ENCODE results near the gene TNFRSF19. TPM values are rescaled to one million over a fixed set of nuclear protein-coding genes. Genes with fewer than 3 reads are reported as not detected.

The TNFRSF19 gene
- total and polyA plus RNA-seq, 10 of the 15 experiments (the other 5 are each of a cell fraction or from before 2014, with no cell fraction given), result 16.4 to 46.2 (median 35.4) TPM

- H3K4me1 ChIP-seq (ENCODE audit: control insufficient read depth, insufficient read depth, low read length), result no peaks in the 10 kb centered on the region; the same call in 1 of the 2 replicates
- no peaks in the 10 kb centered on the region for H3K9me3 ChIP-seq (replicated peaks; ENCODE audit: control insufficient read depth, insufficient read depth, low read length)
- ChIA-PET POLR2A (interaction anchor here (0.6 kb wide), 1 partner anchor 127 kb away, joined by 3 read pairs; no protein-coding TSS in a partner anchor), SMC1A (ENCODE audit: uncharacterized antibody, unreplicated experiment) (no interaction called here), CTCF (no interaction called here), RAD21 (ENCODE audit: unreplicated experiment) (no interaction called here)
- in situ Hi-C loops (cut with MboI), result no loop called here
- TF ChIP-seq TCF12 (IDR thresholded peaks at IDR 0.05; ENCODE audit: low read depth, low read length) (no peak), POLR2A (IDR thresholded peaks at IDR 0.05; ENCODE audit: low read depth, low read length) (peak; percentile 31; the same call in 1 of the 2 replicates)
- H4K20me1 ChIP-seq (ENCODE audit: control insufficient read depth, insufficient read depth), result no peaks in the 10 kb centered on the region
- intact Hi-C loops (cut with micrococcal nuclease; ENCODE audit: unreplicated experiment), result no loop called here
- no peak overlapping the region for H3K4me2 ChIP-seq (ENCODE audit: control insufficient read depth, insufficient read depth)
- BruUV-seq (replicated peaks), result no TSS peak
- peaks cover 48% of the 10 kb centered on the region for H3K79me2 ChIP-seq (ENCODE audit: control insufficient read depth, insufficient read depth, low read length)
- H3K9ac ChIP-seq (ENCODE audit: control insufficient read depth, insufficient read depth, low read length), result no peak overlapping the region
- WGBS (ENCODE audit: insufficient coverage, insufficient replicate concordance, low lambda C conversion rate, missing lambda C conversion rate), result 45% methylated on average over 6 of the region's 6 CpGs
- H3K4me3 ChIP-seq, result no peak overlapping the region
- FAIRE-seq (no peak), ATAC-seq (peak; percentile 37), DNase-seq (ENCODE audit: low read depth, low spot score) (no peak)
- H2AFZ ChIP-seq (ENCODE audit: control insufficient read depth, low read depth, low read length), result no peak overlapping the region; the same call in 1 of the 2 replicates
- H3K27me3 ChIP-seq (replicated peaks in 1 of 2; ENCODE audit: control insufficient read depth in 2 of 2, insufficient read depth in 2 of 2, low read length in 1 of 2), result no peaks in the 10 kb centered on the region; a peak in 2 of 4 replicates
- peaks cover 0 to 4% of the 10 kb centered on the region in 2 experiments; a peak in 2 of 4 replicates for H3K36me3 ChIP-seq (ENCODE audit: control insufficient read depth in 2 of 2, insufficient read depth in 2 of 2, low read length in 1 of 2)
- H3K27ac ChIP-seq (ENCODE audit: control insufficient read depth, insufficient read depth), result no peak overlapping the region
These were observed 16.1 kb downstream of the TNFRSF19 start for GRCh38 chr13:23586336-23586735.

DNA sequence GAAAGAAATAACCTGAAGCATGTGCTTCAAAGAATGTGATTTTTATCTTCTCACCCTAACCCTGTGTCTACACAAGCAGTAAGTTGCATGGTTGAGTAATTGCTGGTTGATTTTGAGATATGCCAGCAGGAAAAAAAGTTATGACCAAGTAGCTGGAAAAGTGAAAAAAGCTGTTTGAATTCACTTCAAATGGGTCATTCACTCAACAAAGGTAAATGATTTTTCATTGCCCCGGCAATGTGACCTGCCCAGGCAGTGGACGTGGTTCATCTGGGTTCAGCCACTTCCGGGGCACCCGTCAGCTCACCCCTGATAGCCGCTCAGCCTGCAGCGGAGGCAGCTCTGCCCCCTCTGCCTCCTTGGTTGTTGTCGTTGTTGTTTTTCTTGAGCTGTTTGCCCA lies 18.5 kb downstream of the TNFRSF19 start:
- FAIRE-seq (no peak), ATAC-seq (no peak), DNase-seq (ENCODE audit: low read depth, low spot score) (no peak)
- no peaks in the 10 kb centered on the region; the same call in 1 of the 2 replicates for H3K4me1 ChIP-seq (ENCODE audit: control insufficient read depth, insufficient read depth, low read length)
- H3K4me2 ChIP-seq (ENCODE audit: control insufficient read depth, insufficient read depth), result no peak overlapping the region
- peaks cover 0 to 14% of the 10 kb centered on the region in 2 experiments; a peak in 2 of 4 replicates for H3K36me3 ChIP-seq (ENCODE audit: control insufficient read depth in 2 of 2, insufficient read depth in 2 of 2, low read length in 1 of 2)
- peaks cover 6% of the 10 kb centered on the region for H3K9me3 ChIP-seq (replicated peaks; ENCODE audit: control insufficient read depth, insufficient read depth, low read length)
- ChIA-PET SMC1A (ENCODE audit: uncharacterized antibody, unreplicated experiment) (no interaction called here), POLR2A (no interaction called here), CTCF (no interaction called here), RAD21 (ENCODE audit: unreplicated experiment) (no interaction called here)
- H3K79me2 ChIP-seq (ENCODE audit: control insufficient read depth, insufficient read depth, low read length), result peaks cover 28% of the 10 kb centered on the region
- no peak overlapping the region for H3K9ac ChIP-seq (ENCODE audit: control insufficient read depth, insufficient read depth, low read length)
- H3K27ac ChIP-seq (ENCODE audit: control insufficient read depth, insufficient read depth), result no peak overlapping the region
- WGBS (ENCODE audit: insufficient coverage, insufficient replicate concordance, low lambda C conversion rate, missing lambda C conversion rate), result 49% methylated on average over 7 of the region's 7 CpGs
- intact Hi-C loops (cut with micrococcal nuclease; ENCODE audit: unreplicated experiment), result no loop called here
- H3K27me3 ChIP-seq (replicated peaks in 1 of 2; ENCODE audit: control insufficient read depth in 2 of 2, insufficient read depth in 2 of 2, low read length in 1 of 2), result no peaks in the 10 kb centered on the region; a peak in 2 of 4 replicates
- H2AFZ ChIP-seq (ENCODE audit: control insufficient read depth, low read depth, low read length), result no peak overlapping the region
- in situ Hi-C loops (cut with MboI), result no loop called here
- no peaks in the 10 kb centered on the region for H4K20me1 ChIP-seq (ENCODE audit: control insufficient read depth, insufficient read depth)
- no TSS peak for BruUV-seq (replicated peaks)
- H3K4me3 ChIP-seq, result no peak overlapping the region
- TF ChIP-seq MTA3 (IDR thresholded peaks at IDR 0.05; ENCODE audit: borderline replicate concordance, low read length) (no peak), BCL11A (IDR thresholded peaks at IDR 0.05; ENCODE audit: low read depth, low read length) (no peak), YBX1 (IDR thresholded peaks at IDR 0.05) (no peak), IKZF1 (conservative IDR thresholded peaks at IDR 0.05) (no peak), MXI1 (IDR thresholded peaks at IDR 0.05; ENCODE audit: low read depth, low read length) (no peak), NFYB (IDR thresholded peaks at IDR 0.05; ENCODE audit: insufficient read depth, low read depth, low read length) (no peak), SUPT20H (IDR thresholded peaks at IDR 0.05; ENCODE audit: borderline replicate concordance, control insufficient read depth, low read depth, low read length) (no peak), ZSCAN29 (IDR thresholded peaks at IDR 0.05) (no peak), NR2C2 (IDR thresholded peaks at IDR 0.05; ENCODE audit: borderline replicate concordance, control insufficient read depth, insufficient read length, low read depth) (no peak), RAD21 (IDR thresholded peaks at IDR 0.05; ENCODE audit: insufficient read depth, low read depth, low read length) (no peak), SMC3 (IDR thresholded peaks at IDR 0.05; ENCODE audit: borderline replicate concordance, low read length) (no peak)
- TF ChIP-seq, protein P1, sequence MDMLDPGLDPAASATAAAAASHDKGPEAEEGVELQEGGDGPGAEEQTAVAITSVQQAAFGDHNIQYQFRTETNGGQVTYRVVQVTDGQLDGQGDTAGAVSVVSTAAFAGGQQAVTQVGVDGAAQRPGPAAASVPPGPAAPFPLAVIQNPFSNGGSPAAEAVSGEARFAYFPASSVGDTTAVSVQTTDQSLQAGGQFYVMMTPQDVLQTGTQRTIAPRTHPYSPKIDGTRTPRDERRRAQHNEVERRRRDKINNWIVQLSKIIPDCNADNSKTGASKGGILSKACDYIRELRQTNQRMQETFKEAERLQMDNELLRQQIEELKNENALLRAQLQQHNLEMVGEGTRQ (IDR thresholded peaks at IDR 0.05; ENCODE audit: borderline replicate concordance, low read depth, low read length), result no peak
- TF ChIP-seq, protein P2, sequence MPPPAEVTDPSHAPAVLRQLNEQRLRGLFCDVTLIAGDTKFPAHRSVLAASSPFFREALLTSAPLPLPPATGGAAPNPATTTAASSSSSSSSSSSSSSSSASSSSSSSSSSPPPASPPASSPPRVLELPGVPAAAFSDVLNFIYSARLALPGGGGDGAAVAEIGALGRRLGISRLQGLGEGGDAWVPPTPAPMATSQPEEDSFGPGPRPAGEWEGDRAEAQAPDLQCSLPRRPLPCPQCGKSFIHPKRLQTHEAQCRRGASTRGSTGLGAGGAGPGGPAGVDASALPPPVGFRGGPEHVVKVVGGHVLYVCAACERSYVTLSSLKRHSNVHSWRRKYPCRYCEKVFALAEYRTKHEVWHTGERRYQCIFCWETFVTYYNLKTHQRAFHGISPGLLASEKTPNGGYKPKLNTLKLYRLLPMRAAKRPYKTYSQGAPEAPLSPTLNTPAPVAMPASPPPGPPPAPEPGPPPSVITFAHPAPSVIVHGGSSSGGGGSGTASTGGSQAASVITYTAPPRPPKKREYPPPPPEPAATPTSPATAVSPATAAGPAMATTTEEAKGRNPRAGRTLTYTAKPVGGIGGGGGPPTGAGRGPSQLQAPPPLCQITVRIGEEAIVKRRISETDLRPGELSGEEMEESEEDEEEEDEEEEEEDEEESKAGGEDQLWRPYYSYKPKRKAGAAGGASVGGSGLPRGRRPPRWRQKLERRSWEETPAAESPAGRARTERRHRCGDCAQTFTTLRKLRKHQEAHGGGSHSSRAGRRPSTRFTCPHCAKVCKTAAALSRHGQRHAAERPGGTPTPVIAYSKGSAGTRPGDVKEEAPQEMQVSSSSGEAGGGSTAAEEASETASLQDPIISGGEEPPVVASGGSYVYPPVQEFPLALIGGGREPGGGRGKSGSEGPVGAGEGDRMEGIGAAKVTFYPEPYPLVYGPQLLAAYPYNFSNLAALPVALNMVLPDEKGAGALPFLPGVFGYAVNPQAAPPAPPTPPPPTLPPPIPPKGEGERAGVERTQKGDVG (CRISPR knock-in tag; IDR thresholded peaks at IDR 0.05), result no peak

Measured in GM12878 (cell line).